ENCODE data around the gene NEXMIF.

DNA sequence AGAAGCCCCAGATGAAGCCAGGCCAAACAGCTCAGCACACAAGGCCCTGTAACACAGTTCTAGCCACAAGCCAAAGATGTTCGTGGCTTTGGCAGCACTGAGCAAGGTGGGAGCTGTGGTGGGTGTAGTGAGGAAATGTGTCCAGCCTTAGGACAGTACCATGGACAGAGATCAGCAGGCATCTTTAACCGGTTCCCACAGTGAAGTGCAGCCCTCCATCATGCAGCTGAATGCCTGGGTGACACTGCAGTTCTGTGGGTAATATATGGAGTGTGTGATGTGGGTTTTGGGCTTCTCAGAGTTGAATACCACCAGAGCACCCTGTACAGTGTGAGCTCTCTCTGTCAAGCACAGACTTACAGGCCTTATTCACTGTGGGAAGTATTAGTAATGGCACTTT is 6.0 kb upstream of the NEXMIF start:
- TF ChIP-seq, protein P1, sequence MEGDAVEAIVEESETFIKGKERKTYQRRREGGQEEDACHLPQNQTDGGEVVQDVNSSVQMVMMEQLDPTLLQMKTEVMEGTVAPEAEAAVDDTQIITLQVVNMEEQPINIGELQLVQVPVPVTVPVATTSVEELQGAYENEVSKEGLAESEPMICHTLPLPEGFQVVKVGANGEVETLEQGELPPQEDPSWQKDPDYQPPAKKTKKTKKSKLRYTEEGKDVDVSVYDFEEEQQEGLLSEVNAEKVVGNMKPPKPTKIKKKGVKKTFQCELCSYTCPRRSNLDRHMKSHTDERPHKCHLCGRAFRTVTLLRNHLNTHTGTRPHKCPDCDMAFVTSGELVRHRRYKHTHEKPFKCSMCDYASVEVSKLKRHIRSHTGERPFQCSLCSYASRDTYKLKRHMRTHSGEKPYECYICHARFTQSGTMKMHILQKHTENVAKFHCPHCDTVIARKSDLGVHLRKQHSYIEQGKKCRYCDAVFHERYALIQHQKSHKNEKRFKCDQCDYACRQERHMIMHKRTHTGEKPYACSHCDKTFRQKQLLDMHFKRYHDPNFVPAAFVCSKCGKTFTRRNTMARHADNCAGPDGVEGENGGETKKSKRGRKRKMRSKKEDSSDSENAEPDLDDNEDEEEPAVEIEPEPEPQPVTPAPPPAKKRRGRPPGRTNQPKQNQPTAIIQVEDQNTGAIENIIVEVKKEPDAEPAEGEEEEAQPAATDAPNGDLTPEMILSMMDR (conservative IDR thresholded peaks at IDR 0.05 in 1 of 2, IDR thresholded peaks at IDR 0.05 in 1 of 2; ENCODE audit: low read depth in 1 of 2, low read length in 2 of 2): no peak
- no peak for TF ChIP-seq EZH2 (IDR thresholded peaks at IDR 0.05; ENCODE audit: low read length, missing control alignments)

Measured in fibroblast of lung (primary cell).